Transverse colon (tissue), 4 donors: ENCODE measurements around the gene SYDE2. TPM values are rescaled to one million over a fixed set of nuclear protein-coding genes. Genes with fewer than 3 reads are reported as not detected.
"Not testable (repeated sequence)": the region's sequence is repeated elsewhere in the genome, so short reads cannot be mapped to it uniquely, and the experiment has no call there.

ENCODE experiments used
- DNase-seq: peaks from one replicate; pipeline ENCODE4 v3.0.0-alpha.2; 2019
- H3K27ac ChIP-seq, 4 donors: fragments of 200-600 bp; sonication (generic); 2 replicates each; pipeline ENCODE4 v1.5.1; 2016 to 2018; ENCODE audit warnings: inconsistent platforms in 4 of 4
- H3K27me3 ChIP-seq: fragments of 200-600 bp; sonication (generic); 2 replicates; pipeline ENCODE4 v1.5.1; 2017; ENCODE audit warnings: inconsistent platforms
- H3K36me3 ChIP-seq, 4 donors: fragments of 200-600 bp; sonication (generic); 2 replicates each; pipeline ENCODE4 v1.5.1; 2017 to 2019; ENCODE audit warnings: inconsistent platforms in 4 of 4
- H3K4me1 ChIP-seq, 4 donors: fragments of 200-600 bp; sonication (generic); 2 replicates each; pipeline ENCODE4 v1.5.1; 2017 to 2020; ENCODE audit warnings: inconsistent platforms in 4 of 4
- H3K4me3 ChIP-seq, 4 donors: fragments of 200-600 bp; sonication (generic); 1 replicate in 1 of 4; 2 replicates in 3 of 4; pipeline versions ENCODE4 v1.5.1 to v1.6.1; 2017 to 2019; ENCODE audit warnings: inconsistent platforms in 4 of 4
- H3K9me3 ChIP-seq, 2 donors: fragments of 200-600 bp; sonication (generic); 2 replicates each; pipeline ENCODE4 v1.5.1; 2017 to 2019; ENCODE audit warnings: inconsistent platforms in 2 of 2
- CTCF ChIP-seq, 5 experiments: fragments of 200-600 bp in 3 of 5; fragments of 450-650 bp in 2 of 5; sonication (generic) in 3 of 5; IDR thresholded peaks; 1 replicate in 2 of 5; 2 replicates in 3 of 5; pipeline ENCODE4 v1.5.1; 2016 to 2017; ENCODE audit warnings: antibody characterized with exemption in 5 of 5, inconsistent platforms in 3 of 5, mild to moderate bottlenecking in 2 of 5, moderate library complexity in 1 of 5
- EP300 ChIP-seq: sonication (generic); formaldehyde crosslinking; IDR thresholded peaks from one replicate; pipeline ENCODE4 v1.6.1; 2017; ENCODE audit warnings: antibody characterized with exemption, low read depth
- POLR2A ChIP-seq: fragments of 450-650 bp; IDR thresholded peaks from one replicate; pipeline ENCODE4 v1.6.1; 2016; ENCODE audit warnings: antibody characterized with exemption, mild to moderate bottlenecking, moderate library complexity
- POLR2AphosphoS5 ChIP-seq, 3 donors: sonication (generic); formaldehyde crosslinking; IDR thresholded peaks; one replicate each; pipeline ENCODE4 v1.6.1; 2016; ENCODE audit warnings: antibody characterized with exemption in 3 of 3
- WGBS, 2 donors: methylation state at CpG; one replicate each; pipeline ENCODE4 v1.1.5; 2018; ENCODE audit warnings: low coverage in 1 of 2; 5-methylcytosine and 5-hydroxymethylcytosine counted together
- in situ Hi-C, 4 donors: fragments of 200-750 bp; cut with MboI; loops; one replicate each; pipeline versions ENCODE4 v1.15.0 to v1.15.1; 2017; ENCODE audit warnings: low sequenced_read_pairs in 3 of 4, low pct_ligation_motif_present in 1 of 4, low pct_unique_long_range_greater_than_20kb in 1 of 4
- intact Hi-C: fragments of 100-400 bp; cut with DNase I; formaldehyde crosslinking; loops from one replicate; pipeline ENCODE4 v1.15.1; 2023; ENCODE audit warnings: low total_unique reads
- total RNA-seq, 4 donors: library from RNA; depleted of rRNA; stranded (reverse); fragments of >200 nt; gene quantifications; one replicate each; pipeline ENCODE4 v1.1.0, GENCODE V29; 2016

SYDE2 gene
- total RNA-seq, 4 donors from 2014 or later: 10.1 to 28.8 (median 15.4) TPM

DNA sequence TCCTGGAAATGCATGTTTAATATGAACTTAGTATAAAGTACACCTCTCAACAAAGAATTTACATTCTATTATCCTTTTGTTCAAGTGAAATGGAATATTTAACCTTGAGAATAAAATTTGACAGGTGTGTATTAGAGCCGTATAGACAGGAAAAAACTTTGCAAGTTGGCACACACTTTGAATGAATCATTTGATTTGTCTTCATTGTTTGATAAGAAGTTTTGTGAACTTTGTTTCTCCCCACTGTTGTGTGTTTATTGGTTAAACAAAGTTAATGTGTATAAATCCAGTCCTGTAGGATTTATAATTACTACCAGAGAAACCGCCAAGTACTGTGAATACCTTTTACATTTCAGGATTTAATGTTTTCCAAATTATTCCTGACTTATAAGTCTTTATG lies 2.0 kb downstream of the SYDE2 start:
- H3K4me1 ChIP-seq: peaks cover 0 to 52% (median 18%) of the 10 kb centered on the region in 4 donors
- intact Hi-C loops: no loop called here
- no peak for DNase-seq
- peak overlapping the region; percentile 2 to 93 (median 84) for H3K4me3 ChIP-seq
- no peaks in the 10 kb centered on the region for H3K36me3 ChIP-seq
- no peaks in the 10 kb centered on the region for H3K27me3 ChIP-seq
- 27 to 35% methylated on average over 2 of the region's 2 CpGs for WGBS, 2 donors
- H3K9me3 ChIP-seq: no peaks in the 10 kb centered on the region
- in situ Hi-C loops: no loop called here
- no peak for TF ChIP-seq EP300
- TF ChIP-seq POLR2A: no peak
- no peak for TF ChIP-seq CTCF (IDR thresholded peaks at IDR 0.05)
- no peak for TF ChIP-seq POLR2AphosphoS5 (IDR thresholded peaks at IDR 0.05)
- peak overlapping the region; percentile 98 to 99 (median 98) for H3K27ac ChIP-seq

DNA sequence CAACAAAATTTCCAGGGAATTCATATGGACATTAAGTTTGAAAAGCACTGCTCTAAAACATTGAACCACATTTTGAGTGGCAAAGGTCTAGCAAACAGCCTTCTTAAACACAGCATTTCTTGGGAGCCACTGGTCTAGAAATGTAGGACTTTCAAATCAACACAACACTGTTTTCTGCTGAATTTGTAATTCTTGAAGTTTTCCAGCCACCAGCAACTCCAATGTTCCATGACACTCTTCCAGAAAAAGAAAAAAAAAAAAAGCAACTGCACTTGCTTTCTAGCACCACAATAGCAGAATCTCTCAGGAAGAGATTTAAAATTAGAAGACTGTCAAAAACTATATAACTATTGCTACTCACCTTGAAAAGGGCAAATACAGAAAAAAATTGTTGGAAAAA lies 4.5 kb downstream of the SYDE2 start:
- H3K9me3 ChIP-seq: no peaks in the 10 kb centered on the region
- intact Hi-C loops: no loop called here
- TF ChIP-seq POLR2AphosphoS5 (IDR thresholded peaks at IDR 0.05) (no peak), POLR2A (no peak), EP300 (no peak), CTCF (IDR thresholded peaks at IDR 0.05) (no peak)
- H3K4me3 ChIP-seq: peak overlapping the region in 1 of 4 donors; percentile 0
- in situ Hi-C loops: no loop called here
- no peaks in the 10 kb centered on the region for H3K36me3 ChIP-seq
- peaks cover 0 to 33% (median 2%) of the 10 kb centered on the region in 4 donors for H3K4me1 ChIP-seq
- no peak for DNase-seq
- H3K27me3 ChIP-seq: no peaks in the 10 kb centered on the region
- peak overlapping the region; percentile 19 to 98 (median 34) for H3K27ac ChIP-seq

DNA sequence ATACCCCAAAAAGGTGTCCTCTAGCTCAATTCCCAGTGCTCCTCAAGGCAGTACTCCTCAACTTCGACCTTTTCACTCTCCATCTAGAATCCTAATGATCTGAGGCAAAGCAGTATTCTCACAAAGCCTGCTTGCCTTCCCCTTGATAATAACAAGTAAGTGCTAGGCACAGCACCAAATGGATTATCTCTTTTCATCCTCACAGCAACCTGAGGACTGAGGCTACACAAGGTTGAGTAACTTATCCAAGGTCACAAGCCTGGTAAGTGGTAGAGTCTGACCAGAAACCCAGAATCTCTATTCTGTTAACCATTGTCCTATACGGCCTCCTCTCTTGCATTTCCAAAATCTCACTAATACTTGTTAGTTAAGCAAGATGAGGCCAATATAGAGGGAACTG lies 5.1 kb downstream of the SYDE2 start:
- WGBS, 2 donors: 49 to 54% methylated on average over 2 of the region's 2 CpGs
- intact Hi-C loops: no loop called here
- peaks cover 0 to 33% (median 2%) of the 10 kb centered on the region in 4 donors for H3K4me1 ChIP-seq
- DNase-seq: no peak
- H3K9me3 ChIP-seq: no peaks in the 10 kb centered on the region
- TF ChIP-seq EP300 (no peak), POLR2A (no peak), POLR2AphosphoS5 (IDR thresholded peaks at IDR 0.05) (no peak), CTCF (IDR thresholded peaks at IDR 0.05) (no peak)
- H3K36me3 ChIP-seq: no peaks in the 10 kb centered on the region
- H3K27ac ChIP-seq: peak overlapping the region; percentile 19 to 98 (median 34)
- in situ Hi-C loops: no loop called here
- H3K27me3 ChIP-seq: no peaks in the 10 kb centered on the region
- H3K4me3 ChIP-seq: peak overlapping the region in 1 of 4 donors; percentile 0

DNA sequence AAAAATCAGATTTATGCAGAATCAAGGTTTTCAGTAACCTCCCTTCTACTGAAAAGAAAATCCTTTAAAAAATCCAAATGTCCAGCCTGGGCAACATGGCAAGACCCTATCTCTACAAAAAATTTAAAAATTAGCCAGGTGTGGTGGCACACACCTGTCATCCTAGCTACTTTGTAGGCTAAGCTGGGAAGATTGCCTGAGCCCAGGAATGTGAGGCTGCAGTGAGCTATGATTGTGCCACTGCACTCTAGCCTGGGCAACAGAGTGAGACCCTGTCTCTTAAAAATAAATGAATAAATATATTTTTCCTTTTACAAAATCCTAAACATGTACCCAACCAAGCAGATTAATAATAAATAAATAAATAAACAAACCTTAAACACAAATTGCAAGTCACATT lies 8.7 kb downstream of the SYDE2 start:
- DNase-seq, H3K27me3 ChIP-seq, H3K27ac ChIP-seq, H3K9me3 ChIP-seq, intact Hi-C loops, H3K36me3 ChIP-seq, H3K4me3 ChIP-seq, in situ Hi-C loops: not testable (repeated sequence)
- H3K4me1 ChIP-seq: peaks cover 0 to 15% (median 2%) of the 10 kb centered on the region in 4 donors

GRCh38 chr1:85189120-85189519 lies 11.7 kb downstream of the SYDE2 start:
- no peaks in the 10 kb centered on the region for H3K9me3 ChIP-seq
- DNase-seq: no peak
- H3K4me3 ChIP-seq: no peak overlapping the region
- in situ Hi-C loops (no loop called here), intact Hi-C loops (no loop called here)
- 62 to 73% methylated on average over 1 of the region's 1 CpG for WGBS, 2 donors
- H3K27me3 ChIP-seq: no peaks in the 10 kb centered on the region
- no peak for TF ChIP-seq POLR2AphosphoS5 (IDR thresholded peaks at IDR 0.05)
- peak overlapping the region in 1 of 4 donors; percentile 16 for H3K27ac ChIP-seq
- H3K36me3 ChIP-seq: no peaks in the 10 kb centered on the region
- peaks cover 0 to 4% (median 0%) of the 10 kb centered on the region in 4 donors for H3K4me1 ChIP-seq
